ENCODE results near the gene SFMBT2. TPM values are rescaled to one million over a fixed set of nuclear protein-coding genes. Genes with fewer than 3 reads are reported as not detected.
A peak's percentile ranks its signal among the peaks of the same experiment; 100 is the strongest.

SFMBT2 gene
- total RNA-seq, 3 donors from 2014 or later (not counting 1 experiment from before 2014, with no cell fraction given) = 50.4 to 70.4 (median 52.2) TPM

DNA sequence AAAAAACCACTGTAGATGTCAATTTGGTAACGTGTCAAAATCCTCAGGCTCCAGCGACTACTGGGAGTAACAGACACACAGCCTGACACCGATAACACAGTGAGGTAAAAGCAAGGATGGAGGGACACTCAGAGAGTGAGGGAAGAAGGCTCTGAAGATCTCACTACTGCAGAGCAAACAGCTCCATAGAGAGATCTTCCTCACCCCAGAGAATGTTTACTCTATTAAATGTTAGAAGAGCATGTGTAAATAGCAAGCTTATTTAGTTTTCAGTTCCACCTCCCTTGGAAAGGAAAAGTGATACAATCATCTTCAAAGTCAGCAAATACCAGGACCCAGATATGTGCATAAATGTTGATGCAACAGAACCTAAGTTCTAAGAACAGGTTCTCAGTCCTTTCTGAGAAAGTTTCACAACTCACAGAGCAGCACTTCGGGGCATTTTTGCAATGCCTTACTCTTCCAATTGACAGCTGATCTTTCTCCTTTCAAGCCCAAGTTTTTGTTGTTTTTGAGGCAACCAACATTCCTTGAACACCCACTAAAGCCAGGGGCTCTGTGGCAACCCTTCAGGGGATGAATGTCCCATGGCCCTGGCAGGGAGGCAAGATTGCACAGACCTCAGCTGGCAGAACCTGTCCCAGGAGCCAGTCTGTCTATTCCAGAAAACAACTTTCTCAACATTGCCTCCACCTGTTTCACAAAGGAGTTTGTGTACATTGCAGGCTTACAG is 177.4 kb downstream of the SFMBT2 start:
- TF ChIP-seq, protein P1, sequence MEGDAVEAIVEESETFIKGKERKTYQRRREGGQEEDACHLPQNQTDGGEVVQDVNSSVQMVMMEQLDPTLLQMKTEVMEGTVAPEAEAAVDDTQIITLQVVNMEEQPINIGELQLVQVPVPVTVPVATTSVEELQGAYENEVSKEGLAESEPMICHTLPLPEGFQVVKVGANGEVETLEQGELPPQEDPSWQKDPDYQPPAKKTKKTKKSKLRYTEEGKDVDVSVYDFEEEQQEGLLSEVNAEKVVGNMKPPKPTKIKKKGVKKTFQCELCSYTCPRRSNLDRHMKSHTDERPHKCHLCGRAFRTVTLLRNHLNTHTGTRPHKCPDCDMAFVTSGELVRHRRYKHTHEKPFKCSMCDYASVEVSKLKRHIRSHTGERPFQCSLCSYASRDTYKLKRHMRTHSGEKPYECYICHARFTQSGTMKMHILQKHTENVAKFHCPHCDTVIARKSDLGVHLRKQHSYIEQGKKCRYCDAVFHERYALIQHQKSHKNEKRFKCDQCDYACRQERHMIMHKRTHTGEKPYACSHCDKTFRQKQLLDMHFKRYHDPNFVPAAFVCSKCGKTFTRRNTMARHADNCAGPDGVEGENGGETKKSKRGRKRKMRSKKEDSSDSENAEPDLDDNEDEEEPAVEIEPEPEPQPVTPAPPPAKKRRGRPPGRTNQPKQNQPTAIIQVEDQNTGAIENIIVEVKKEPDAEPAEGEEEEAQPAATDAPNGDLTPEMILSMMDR (IDR thresholded peaks at IDR 0.05) = no peak
- Histone ChIP-seq H3K4me3 (ENCODE audit: low read length) (no peak overlapping the region), H3K9me3 (ENCODE audit: control insufficient read depth, insufficient read depth, low read length) (no peaks in the 10 kb centered on the region), H3K27me3 (ENCODE audit: control insufficient read depth, insufficient read depth, low read length) (no peaks in the 10 kb centered on the region), H3K27ac (ENCODE audit: low read length) (no peak overlapping the region), H3K4me1 (ENCODE audit: control insufficient read depth, insufficient read depth, low read length) (peaks cover 15% of the 10 kb centered on the region), H3K36me3 (ENCODE audit: control insufficient read depth, insufficient read depth, low read length) (peaks cover 11% of the 10 kb centered on the region)
- peaks cover 56 to 58% of the 10 kb centered on the region in 2 donors for H3K4me1 Mint-ChIP-seq
- WGBS (ENCODE audit: insufficient coverage) = 58% methylated on average over 4 of the region's 4 CpGs
- ATAC-seq = peak; percentile 44 to 63 (median 54)
- no peaks in the 10 kb centered on the region for H3K9me3 Mint-ChIP-seq
- H3K4me3 Mint-ChIP-seq = peak overlapping the region; percentile 60
- H3K27me3 Mint-ChIP-seq (ENCODE audit: low read depth in 2 of 2) = peaks cover 0 to 3% of the 10 kb centered on the region in 2 donors
- H3K27ac Mint-ChIP-seq = peak overlapping the region; percentile 19 to 79
- H3K36me3 Mint-ChIP-seq = peaks cover 6% of the 10 kb centered on the region
- intact Hi-C loops (cut with micrococcal nuclease) = no loop called here
- no peak for DNase-seq

DNA sequence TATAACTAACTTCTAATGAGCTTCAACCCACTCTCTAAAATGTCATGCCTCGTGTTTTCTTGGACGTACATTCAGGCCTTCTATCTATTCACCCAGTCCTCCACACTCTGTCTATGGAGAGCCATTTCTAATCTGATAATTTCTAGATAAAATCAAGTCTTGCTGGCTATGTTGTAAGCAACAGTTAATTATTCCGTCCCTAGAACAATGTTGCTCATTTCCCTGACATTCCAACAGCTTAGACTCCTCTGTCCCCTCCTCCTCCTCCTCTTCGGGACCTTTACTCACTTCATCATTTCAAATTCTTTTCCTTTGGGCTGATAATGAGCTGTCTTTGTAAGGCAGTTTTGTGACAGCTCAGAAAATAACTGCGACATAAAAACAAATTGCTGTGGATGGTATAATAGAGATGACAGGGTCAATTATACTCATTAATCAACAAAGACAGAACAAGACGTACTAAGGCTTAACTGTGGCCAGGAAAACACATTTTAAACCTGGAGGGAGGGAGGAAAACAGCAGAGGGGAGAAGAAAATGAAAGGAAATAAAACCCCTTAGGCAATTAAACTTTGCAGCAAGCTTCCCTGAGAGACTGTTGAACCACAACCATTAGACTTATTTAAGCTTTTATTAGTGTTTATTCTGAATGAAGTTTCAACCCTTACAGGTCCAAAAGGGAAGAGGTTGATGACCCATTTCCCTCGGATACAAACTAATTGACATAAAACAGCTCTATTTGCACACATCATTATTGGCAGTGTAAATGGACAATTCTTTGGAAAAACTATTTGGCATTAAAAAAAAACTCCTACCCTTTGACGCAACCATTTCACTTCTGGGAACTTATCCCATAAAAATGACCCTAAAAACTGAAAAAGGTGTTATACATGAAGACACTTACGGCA is 179.1 kb downstream of the SFMBT2 start:
- WGBS (ENCODE audit: insufficient coverage) = 97% methylated on average over 5 of the region's 9 CpGs
- peaks cover 6% of the 10 kb centered on the region for H3K36me3 Mint-ChIP-seq
- H3K27ac ChIP-seq (ENCODE audit: low read length) = no peak overlapping the region
- intact Hi-C loops (cut with micrococcal nuclease) = no loop called here
- no peak overlapping the region for H3K4me3 Mint-ChIP-seq
- H3K36me3 ChIP-seq (ENCODE audit: control insufficient read depth, insufficient read depth, low read length) = peaks cover 18% of the 10 kb centered on the region
- H3K27me3 Mint-ChIP-seq (ENCODE audit: low read depth in 2 of 2) = no peaks in the 10 kb centered on the region
- peaks cover 10% of the 10 kb centered on the region for H3K4me1 ChIP-seq (ENCODE audit: control insufficient read depth, insufficient read depth, low read length)
- H3K27me3 ChIP-seq (ENCODE audit: control insufficient read depth, insufficient read depth, low read length) = no peaks in the 10 kb centered on the region
- TF ChIP-seq, protein P1 (IDR thresholded peaks at IDR 0.05) = no peak
- no peaks in the 10 kb centered on the region for H3K9me3 ChIP-seq (ENCODE audit: control insufficient read depth, insufficient read depth, low read length)
- ATAC-seq (no peak), DNase-seq (no peak)
- H3K4me1 Mint-ChIP-seq = peaks cover 45 to 60% of the 10 kb centered on the region in 2 donors
- no peak overlapping the region for H3K27ac Mint-ChIP-seq
- no peak overlapping the region for H3K4me3 ChIP-seq (ENCODE audit: low read length)
- no peaks in the 10 kb centered on the region for H3K9me3 Mint-ChIP-seq

DNA sequence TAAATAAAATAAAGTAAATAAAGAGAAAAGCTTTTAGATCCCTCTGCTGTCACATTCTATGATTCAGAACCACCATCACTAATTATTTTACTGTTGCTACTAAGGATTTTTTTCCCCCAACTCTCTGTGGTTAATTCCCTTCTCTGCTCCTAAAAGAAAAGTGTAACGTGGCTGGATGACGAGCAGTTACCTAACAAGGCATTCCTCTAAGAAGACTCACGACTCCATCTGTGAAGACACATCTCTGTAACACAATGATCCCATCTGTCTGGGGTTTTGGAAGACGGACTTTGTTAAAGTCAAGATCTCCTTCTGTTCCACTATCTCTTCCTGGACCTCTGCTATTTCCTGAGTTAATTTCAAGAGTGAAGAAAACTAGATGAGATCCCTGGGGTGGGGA is 179.9 kb downstream of the SFMBT2 start:
- no peak overlapping the region for H3K27ac Mint-ChIP-seq
- H3K4me3 ChIP-seq (ENCODE audit: low read length) = no peak overlapping the region
- H3K27me3 ChIP-seq (ENCODE audit: control insufficient read depth, insufficient read depth, low read length) = no peaks in the 10 kb centered on the region
- H3K9me3 Mint-ChIP-seq = no peaks in the 10 kb centered on the region
- DNase-seq (no peak), ATAC-seq (no peak)
- H3K9me3 ChIP-seq (ENCODE audit: control insufficient read depth, insufficient read depth, low read length) = no peaks in the 10 kb centered on the region
- peaks cover 6% of the 10 kb centered on the region for H3K36me3 Mint-ChIP-seq
- H3K27ac ChIP-seq (ENCODE audit: low read length) = no peak overlapping the region
- TF ChIP-seq, protein P1 (IDR thresholded peaks at IDR 0.05) = no peak
- WGBS (ENCODE audit: insufficient coverage) = 100% methylated on average over 4 of the region's 4 CpGs
- peaks cover 10% of the 10 kb centered on the region for H3K4me1 ChIP-seq (ENCODE audit: control insufficient read depth, insufficient read depth, low read length)
- peaks cover 45 to 60% of the 10 kb centered on the region in 2 donors for H3K4me1 Mint-ChIP-seq
- H3K27me3 Mint-ChIP-seq (ENCODE audit: low read depth in 2 of 2) = no peaks in the 10 kb centered on the region
- H3K4me3 Mint-ChIP-seq = no peak overlapping the region
- intact Hi-C loops (cut with micrococcal nuclease) = no loop called here
- peaks cover 25% of the 10 kb centered on the region for H3K36me3 ChIP-seq (ENCODE audit: control insufficient read depth, insufficient read depth, low read length)

All from natural killer cell (primary cell).